Right hindlimb (tissue), 1 donor: ENCODE data around the gene SKIC8.

Source experiments
- DNase-seq: peaks from one replicate; pipeline ENCODE4 v3.0.0-alpha.2; 2018

The SKIC8 gene

DNA sequence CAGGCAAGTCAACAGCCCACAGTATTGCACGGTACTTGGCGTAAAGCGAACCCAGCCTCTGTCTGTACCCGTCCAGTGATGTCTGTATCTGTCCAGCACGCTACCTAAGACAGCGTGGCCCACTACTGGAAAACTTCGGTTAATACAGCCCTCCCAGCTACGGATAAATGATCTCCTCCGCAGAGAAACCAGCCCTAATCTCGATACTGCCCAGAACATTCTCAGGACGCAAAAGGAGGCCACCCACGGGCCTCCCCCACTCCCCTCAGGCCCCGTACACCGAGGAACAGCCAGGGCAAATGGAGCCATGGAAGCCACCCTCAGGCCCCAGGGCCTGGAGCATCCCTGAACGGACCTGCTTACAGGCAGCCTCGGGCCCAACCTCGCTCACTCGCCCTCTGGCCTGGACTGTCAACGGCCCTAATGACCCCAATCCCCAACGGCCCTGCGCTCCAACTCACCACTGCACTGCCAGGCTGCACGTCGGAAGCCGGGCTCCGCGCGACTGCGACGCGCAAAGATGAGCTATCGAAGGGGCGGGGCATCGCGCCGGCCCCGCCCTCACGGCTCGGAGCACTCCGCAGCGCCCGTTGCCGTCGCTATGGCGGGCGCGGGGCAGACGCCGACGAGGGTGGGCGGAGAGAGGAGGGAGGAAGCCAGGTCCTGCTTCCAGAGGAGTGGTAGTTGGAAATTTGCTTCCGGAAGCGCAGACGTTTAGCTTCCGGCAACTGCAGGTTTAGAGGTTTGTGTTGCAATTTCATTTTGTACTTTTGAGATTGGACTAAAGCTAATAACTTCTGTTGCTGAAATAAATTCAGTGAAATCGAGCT is at the start of gene SKIC8:
Gene SKIC8, minus strand, starts transcription at position 509 of the 830 bp plus-strand sequence. CDS start 3,923 bp downstream, outside the sequence.
- peak; percentile 97 for DNase-seq

DNA sequence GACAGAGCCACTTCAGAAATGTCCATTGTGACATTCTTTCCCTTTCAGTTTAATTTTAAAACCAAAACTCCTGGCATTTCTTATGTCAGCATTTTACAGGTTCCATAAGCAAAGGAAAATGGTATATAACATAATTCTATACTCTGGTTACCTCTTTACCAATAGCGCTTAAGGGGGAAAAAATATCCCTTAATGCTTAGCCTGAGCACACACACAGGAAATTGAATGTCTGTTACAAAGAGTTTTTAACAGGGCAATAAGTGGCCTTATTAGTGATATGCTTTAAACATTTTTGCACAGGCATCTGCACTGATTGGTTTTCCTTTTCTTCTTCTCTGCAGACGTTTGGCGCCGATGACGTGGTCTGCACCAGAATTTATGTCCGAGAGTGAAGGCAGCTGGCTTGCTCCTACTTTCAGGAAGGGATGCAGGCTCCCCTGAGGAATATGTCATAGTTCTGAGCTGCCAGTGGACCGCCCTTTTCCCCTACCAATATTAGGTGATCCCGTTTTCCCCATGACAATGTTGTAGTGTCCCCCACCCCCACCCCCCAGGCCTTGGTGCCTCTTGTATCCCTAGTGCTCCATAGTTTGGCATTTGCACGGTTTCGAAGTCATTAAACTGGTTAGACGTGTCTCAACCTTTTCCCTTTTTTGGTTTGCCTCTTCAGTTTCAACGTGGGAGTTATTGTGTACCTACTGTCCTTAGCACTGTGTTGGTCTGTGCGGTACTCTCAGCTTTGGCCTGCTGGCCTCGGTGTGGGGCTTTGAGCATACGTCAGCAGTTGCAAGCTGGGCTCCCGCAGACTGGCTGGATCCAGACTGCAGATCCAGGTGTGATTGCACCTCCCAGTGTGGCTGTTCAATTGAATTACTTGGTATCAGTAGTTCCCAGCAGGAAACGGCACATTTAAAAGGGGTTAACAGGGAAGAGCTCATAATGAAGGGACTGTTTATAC is 48.5 kb upstream of the SKIC8 start:
- peak; percentile 79 for DNase-seq

DNA sequence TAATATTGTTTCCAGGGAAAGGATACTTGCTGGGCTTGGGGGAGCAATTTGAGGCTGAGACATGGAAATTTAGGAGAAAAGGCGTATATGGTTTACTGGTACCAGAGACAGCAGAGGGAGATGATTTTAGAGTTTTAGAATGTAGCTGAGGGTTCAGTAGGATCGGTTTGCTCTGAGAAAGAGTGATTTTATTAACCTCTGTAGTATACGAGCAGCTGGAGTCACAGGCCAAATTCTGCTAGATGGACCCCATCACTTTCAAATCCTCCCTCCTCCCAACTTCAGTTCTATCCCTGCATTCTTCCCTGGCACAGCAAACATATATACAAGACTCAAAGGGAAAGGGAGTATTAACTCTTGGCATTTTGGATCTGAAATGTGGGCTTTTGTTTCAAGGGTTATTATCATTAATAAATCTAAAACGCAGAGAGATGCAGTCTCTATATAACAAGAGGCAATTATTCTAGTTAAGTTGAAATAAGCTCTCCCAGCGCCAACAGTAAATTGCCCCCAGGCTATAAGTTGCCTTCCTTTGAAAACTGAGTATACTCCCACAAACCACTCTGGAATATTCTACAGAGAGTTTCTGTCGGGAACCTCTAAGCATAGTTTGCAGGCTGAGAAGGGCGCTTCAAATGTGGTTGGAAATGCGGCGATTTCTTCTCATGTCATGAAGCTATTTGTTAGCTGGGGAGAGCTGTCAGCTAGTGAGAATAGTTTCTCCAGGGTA is 46.2 kb upstream of the SKIC8 start:
- DNase-seq, result no peak

DNA sequence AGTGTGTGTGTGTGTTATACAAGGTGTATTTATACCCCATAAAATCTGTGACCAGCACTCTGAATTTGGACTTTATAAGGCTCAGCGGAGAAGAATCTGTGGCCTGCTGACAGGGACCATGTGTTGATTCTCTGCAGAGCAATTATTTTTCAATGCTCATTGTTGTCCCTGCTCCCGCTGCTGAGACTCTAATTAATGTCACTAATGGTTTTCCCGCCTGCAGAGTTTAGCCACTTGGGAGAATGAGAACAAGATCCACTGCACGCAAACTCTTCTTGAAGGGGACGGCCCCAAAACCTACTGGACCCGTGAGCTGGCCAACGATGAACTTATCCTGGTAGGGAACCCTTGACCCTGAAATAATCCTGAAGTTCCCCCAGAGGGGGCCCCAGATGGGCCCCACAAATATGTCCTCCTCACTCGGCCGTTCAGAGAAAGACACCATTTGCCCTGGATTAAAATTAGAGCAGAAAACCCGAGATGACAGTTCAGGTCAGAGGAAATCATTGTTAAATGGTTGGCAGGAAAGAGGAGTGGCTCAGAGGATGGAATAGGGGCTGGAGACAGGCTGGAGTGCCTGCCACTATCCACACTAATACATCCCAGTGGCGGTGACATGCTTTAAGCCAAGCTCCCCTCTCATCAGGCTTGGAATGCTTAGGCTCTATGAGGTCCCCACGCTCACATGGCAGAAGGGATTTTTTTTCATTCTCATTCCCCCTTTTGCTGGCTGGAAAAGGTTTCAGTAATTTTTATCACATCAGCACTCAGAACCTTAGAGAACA is 44.1 kb upstream of the SKIC8 start:
- no peak for DNase-seq

DNA sequence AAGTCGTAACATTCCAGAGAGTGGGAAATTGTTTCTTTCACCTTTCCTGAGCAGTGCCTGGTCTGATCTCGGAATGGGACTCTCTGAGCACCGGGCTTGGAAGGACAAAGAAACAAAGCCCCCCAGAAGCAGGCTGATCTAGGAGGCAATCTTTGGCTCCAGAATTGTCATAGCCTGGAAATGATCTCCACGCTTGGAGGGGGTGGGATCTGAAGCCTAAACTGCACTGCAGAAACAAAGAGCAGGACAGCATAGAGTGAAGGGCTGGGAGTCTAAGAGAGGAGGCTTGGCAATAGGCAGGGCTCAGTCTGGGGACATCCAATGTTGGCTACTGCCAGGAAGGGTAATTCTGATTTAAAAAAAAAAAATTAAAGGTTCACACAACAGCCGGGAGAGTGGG is 42.6 kb upstream of the SKIC8 start:
- no peak for DNase-seq

DNA sequence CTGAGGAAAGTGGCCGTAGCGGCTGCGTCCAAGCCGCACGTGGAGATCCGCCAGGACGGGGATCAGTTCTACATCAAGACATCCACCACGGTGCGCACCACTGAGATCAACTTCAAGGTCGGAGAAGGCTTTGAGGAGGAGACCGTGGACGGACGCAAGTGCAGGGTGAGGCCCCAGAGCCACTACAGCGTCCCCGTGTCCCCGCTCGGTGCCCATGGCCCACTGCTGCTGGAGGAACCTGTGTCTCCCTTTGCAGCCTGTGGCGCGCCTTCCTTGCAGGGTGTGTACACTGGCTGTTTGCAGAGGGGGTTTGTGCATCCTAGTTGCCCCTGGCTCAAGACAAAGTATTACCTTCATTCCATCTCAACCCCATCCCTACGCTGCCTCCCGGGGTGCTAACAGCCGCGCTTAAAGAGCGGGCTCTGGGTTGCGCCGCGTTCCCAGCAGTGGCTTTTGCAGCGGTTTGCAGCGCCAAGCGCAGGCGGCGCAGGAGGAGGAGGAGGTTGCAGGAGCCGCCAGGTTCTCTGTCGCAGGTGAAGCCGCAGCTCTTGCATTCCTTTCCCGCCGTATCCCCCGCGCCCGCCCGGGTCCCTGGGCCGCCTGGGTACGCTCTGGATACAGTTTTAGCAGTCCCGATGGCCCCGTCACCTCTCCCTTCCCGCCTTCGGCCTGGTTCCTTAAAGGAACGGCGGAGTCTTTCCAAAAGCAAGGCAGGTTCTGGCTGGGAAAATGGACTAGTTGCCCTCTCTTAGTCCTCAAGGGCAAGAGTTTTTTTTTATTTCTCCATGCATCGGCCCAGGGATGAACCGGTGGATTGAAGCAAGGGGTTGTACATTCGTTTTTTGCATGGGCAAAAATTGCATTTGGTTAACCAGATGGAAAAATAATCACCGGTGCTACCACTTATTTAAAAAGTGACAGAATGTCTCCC is 41.9 kb upstream of the SKIC8 start:
- DNase-seq, result no peak

DNA sequence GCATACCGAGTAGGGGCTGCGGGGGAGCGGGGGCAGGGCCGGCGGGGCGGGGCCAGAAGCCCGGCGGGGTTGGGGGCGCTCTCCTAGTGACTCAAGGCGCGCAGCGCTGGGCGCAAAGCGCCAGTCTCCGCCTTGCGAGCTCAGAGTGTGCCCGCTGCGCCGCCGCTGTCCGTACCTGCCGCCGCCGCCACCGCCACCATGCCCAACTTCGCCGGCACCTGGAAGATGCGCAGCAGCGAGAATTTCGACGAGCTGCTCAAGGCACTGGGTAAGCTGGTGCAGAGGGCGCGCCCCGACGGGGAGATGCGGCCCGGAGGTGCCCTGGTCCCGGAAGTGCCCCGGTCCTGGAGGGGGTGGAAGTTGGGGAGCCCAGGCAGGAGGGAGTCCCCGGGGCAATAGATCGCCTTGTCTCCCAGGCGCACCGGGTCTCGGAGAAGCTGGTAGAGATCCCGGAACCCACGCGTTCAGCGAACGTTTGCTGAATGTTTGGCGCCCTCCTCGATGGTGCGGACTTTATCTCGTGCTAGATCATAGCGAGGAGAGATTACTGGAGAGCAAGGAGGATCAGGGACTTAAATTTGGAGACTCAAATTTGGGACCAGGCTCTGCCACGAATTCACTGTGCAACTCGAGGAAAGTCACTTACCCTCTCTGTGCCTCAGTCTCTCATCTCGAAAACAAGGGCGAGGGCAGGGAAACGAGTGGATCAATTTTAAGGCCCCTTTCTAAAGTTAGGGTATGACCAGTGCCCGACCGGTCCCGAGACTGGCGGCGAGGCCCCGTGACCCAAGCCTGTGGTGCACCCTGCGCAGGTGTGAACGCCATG is 41.0 kb upstream of the SKIC8 start, which contains the start of gene CRABP1:
Gene CRABP1, plus strand, starts transcription at position 123 of the 826 bp plus-strand sequence. Its CDS starts 76 bp downstream, at position 199.
- DNase-seq, result peak; percentile 53

DNA sequence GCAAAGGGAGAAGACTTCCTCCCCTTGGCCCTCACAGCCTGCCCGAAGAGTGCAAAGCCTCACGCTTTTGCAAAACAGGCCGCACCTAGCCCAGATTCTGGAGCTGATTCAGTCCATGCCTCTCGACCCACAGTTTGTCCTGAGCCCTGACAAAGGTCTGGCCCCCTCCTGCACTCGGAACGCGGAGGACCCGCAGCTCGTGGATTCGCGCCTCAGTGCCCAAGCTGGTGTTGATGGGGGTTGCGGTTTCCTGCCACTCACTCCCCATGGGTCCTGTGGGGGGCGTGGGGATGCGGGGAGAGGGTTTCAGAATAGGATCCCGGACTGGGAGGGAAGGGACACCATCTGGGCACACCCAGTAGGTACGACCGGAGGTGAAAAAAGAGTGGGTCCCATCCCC is 40.1 kb upstream of the SKIC8 start:
- DNase-seq, result no peak

DNA sequence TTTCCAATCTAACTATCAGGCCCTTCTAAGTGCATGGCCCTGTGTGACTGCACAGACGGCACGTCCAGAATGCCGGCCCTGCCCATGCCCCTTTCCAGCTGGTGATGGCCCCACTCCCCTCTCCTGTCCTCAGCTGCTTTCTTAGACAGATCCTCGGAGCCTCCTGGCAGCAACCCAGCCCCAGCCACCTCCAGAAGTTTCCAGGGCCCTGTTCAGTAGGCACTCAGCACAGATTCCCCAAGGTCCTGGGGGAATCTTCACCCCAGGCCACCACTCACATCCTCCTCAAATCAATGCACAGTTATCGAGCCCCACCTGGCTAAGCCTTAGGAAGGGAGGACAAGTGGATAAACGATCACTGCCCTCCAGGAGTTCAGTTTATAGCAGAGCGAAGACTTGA is 39.4 kb upstream of the SKIC8 start:
- no peak for DNase-seq

DNA sequence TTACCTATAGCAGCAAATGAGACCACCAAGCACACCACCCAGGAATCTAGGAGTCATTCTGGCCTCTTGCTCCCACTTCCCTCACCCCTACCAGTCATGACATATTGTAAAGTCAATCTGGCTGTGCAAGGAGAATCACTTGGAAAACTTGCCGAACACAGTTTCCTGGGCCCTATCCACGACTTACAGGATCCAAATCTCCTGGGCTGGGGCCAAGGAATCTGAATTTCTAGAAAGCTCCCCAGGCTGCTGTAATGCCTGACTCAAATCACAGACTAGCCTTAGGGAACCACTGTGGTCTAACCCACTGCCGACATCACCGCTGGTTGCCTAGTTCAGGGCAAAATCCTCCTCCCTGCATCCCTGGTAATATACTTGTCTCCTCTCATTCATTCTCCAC is 36.6 kb upstream of the SKIC8 start:
- peak; percentile 10 for DNase-seq

DNA sequence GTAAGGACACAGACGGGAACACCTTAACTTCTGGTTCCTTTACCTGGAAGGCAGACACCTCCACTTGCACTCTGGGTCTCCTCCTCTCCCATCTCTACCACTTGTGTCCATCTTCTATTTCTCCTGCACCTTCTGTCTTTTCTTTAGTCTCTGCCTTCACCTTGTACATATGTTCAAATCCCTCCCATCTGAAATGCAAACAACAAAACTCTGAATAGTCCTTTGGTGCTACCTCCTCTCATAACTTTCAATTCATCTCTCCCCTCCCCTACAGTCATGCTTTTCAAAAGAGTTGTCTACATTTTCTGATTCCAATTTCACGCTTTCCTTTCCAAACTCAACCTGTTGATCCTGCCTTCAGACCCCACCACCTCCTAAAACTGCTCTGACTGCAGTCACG is 35.4 kb upstream of the SKIC8 start:
- no peak for DNase-seq

DNA sequence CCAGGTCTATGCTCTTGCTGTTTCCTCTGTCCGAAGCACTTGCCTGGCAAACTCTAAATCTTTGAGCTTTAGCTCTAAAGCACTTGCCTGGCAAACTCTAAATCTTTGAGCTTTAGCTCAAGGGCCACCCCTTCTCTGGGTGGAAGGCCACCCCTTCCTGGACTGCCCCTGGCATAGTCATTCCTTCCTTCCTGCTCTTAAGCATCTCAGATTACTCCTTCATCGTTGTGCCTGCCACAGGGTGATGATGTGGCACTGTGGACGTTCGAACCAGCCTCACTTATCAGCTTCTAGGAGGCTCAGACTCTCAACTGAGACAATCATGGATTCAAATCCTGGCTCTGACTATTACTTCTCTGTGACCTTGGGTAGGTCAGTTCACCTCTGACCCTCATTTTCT is 30.2 kb upstream of the SKIC8 start:
- DNase-seq, result no peak

DNA sequence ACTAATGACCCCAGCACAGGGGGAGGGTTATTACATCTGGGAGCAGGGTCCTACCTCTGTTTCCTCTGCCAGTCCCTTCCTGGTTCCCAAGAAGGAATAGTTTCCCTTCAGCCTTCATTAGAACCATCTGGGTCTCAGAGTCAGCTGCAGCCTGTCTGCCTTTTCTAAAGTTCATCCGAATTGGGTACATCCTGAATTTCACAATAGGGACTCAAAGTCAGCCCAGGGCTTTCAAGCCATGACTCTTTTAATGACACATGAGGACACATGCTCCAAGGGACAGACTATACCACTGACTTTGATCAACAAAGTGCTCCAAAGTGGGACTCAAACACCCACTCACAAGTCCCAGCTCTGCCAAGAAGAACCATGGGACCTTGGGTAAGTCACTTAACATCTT is 28.1 kb upstream of the SKIC8 start:
- DNase-seq, result no peak

DNA sequence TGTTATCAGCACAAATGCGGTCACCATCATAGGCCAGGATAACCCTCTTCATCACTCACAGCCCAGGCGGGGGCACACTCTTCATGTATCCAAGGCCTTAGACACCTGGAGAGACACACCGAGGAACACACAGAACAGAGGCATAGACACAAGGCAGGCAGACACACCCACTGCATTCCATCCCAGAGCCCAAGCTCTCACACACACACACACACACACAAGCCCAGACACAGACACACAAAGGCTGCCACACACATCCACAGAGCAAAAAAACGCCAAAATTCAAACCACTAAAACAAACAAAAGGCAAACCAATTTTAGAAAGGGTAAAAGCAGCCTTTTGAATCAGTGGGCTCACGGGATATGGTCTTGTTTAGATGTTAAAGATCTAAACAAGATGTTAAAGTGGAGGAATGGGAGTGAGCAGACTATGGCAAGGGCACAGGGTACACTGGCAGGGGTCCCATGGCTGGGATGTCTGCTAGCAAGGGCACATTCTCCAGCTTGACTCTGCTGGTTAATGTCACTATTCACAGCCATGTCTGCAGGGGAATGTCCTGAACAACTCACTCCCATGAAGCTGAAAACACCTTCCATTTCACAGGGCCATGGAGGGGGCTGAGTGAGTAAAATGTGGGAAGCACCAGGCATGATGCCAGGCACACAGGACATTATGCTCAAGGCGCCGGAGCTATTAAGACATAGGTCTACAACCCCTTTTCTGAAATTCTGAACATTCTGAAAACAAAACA is 25.9 kb upstream of the SKIC8 start:
- no peak for DNase-seq

DNA sequence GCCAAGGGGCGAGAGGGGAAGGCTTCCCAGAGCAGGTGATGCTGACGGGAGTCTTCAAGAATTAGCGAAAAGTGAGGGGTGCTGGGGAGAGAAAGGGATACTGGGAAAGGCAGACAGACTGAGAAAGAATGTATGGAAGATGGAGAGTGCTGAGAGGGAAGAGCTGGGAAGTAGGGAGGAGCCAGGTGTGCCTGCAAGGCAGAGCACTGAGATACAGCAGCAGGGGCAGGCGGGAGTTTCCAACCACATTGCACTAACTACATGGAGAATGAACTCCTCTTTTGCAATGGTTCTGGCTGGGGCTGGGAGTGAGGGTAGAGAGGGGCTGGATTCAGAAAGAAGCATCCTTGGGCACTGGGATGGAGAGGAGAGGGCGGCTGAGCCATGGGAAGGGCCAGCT is 24.7 kb upstream of the SKIC8 start:
- DNase-seq, result no peak

DNA sequence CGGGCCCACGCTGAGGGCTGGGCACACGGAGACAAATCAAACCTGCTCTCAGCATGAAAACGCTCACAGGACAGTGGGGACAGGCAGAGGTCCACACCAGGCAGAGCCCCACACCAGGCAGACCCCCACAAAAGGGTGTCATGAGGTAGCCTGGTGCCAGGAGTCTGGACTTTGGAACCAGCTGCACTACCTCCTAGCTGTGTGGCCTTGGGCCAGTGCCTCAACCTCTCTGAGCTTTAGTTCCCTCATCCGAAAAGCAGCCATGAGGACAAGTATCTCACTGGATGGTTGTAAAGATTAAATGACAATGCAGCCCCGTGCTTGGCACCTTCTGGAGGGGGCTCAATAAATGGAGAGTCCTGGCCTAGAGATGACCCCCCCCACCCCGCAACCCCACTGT is 24.3 kb upstream of the SKIC8 start:
- DNase-seq, result no peak

DNA sequence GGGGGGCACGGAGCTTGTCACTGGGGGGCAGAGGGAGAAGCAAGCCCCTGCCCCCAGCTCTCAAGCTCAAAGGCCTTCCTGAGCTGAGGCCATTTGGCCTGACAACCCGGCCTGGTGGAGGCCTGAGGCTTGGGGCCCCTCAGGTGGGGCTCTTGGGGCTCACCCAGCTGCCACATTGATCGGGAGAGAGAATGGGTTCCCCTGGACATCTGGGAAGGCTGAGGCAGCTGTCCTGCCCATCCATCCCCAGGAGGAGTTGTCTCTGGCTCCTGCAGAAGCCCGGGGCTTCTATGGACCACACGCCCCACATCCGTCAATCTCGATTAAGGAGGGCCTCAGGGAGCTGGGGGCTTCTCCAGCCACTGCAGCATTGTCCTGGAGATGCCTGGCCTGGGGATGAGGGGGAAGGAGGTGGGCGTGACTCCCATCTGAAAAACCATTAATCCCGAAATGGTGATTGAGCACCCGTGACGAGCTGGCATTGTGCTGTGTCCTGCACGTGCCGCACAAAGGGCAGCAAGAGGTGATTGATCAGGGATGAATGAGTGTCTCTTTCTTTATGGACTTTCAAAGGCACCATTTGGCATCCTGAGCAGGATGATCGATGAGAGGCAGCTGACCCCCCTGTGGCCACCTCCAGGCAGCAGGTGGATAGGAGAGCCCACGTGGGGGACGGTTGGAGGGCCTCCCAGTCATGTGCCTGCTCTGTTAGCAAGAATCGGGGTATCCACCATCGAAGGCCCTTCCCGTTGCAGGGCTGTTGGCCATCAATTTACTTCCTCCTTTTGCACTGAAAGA is 23.5 kb upstream of the SKIC8 start:
- no peak for DNase-seq

DNA sequence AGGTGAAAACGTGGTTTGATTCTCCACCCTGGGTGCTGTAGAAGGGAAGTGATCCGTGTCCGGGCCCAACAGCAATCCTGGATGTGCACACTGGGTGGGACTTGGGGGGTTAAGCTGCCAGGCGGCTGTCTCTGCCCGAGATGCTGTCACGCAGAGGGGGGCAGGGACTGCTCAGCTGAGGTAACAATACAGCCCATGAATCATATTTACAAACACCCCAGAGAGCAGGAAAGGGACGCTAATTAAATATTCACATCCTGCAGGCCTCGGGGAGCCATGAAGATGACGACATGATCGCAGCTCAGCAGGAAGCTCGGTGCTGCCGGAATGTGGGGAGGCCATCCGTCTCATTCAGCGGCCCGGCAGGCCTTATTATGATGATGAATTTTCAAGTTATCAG is 22.8 kb upstream of the SKIC8 start:
- peak; percentile 61 for DNase-seq
